ENCODE data around the gene RAD51B.

- TF ChIP-seq CTCF (IDR thresholded peaks at IDR 0.05; ENCODE audit: low read length) (no peak), EZH2 (optimal IDR thresholded peaks at IDR 0.05; ENCODE audit: low read depth, low read length) (no peak), EZH2phosphoT487 (IDR thresholded peaks at IDR 0.05; ENCODE audit: low read length) (no peak)
Measured at GRCh38 chr14:67961676-67962075, 142.1 kb downstream of the RAD51B start.
